Measurements from ENCODE around the gene INSIG2.

- TF ChIP-seq RCOR1 (IDR thresholded peaks at IDR 0.05; ENCODE audit: low read length) (no peak), USF2 (IDR thresholded peaks at IDR 0.05; ENCODE audit: borderline replicate concordance, low read depth, low read length) (no peak), MXI1 (IDR thresholded peaks at IDR 0.05; ENCODE audit: low read depth, low read length) (no peak), IRF3 (IDR thresholded peaks at IDR 0.05; ENCODE audit: low read depth, low read length) (no peak), NRF1 (IDR thresholded peaks at IDR 0.05; ENCODE audit: low read depth, low read length) (no peak), MEF2A (IDR thresholded peaks at IDR 0.05; ENCODE audit: borderline replicate concordance, low read depth) (no peak), ZBTB33 (IDR thresholded peaks at IDR 0.05; ENCODE audit: borderline replicate concordance, low read depth) (no peak), EP300 (IDR thresholded peaks at IDR 0.05; ENCODE audit: borderline replicate concordance in 1 of 2, low read depth in 1 of 2, low read length in 1 of 2) (no peak)
- TF ChIP-seq, protein P1, sequence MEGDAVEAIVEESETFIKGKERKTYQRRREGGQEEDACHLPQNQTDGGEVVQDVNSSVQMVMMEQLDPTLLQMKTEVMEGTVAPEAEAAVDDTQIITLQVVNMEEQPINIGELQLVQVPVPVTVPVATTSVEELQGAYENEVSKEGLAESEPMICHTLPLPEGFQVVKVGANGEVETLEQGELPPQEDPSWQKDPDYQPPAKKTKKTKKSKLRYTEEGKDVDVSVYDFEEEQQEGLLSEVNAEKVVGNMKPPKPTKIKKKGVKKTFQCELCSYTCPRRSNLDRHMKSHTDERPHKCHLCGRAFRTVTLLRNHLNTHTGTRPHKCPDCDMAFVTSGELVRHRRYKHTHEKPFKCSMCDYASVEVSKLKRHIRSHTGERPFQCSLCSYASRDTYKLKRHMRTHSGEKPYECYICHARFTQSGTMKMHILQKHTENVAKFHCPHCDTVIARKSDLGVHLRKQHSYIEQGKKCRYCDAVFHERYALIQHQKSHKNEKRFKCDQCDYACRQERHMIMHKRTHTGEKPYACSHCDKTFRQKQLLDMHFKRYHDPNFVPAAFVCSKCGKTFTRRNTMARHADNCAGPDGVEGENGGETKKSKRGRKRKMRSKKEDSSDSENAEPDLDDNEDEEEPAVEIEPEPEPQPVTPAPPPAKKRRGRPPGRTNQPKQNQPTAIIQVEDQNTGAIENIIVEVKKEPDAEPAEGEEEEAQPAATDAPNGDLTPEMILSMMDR (IDR thresholded peaks at IDR 0.05), result no peak
Measured at GRCh38 chr2:118045286-118045685, 43.0 kb upstream of the INSIG2 start.
